ENCODE results near the gene CACNA2D3. TPM values are rescaled to one million over a fixed set of nuclear protein-coding genes. Genes with fewer than 3 reads are reported as not detected.
"Not testable (repeated sequence)": the region's sequence is repeated elsewhere in the genome, so short reads cannot be mapped to it uniquely, and the experiment has no call there.

The CACNA2D3 gene
- total RNA-seq, 1 donor from 2014 or later, result 0.17 TPM

- Histone ChIP-seq H3K27me3 (ENCODE audit: control insufficient read depth, insufficient read depth, low read length) (no peaks in the 10 kb centered on the region), H3K4me3 (ENCODE audit: low read depth, low read length) (no peak overlapping the region), H3K36me3 (ENCODE audit: control insufficient read depth, insufficient read depth, low read length) (no peaks in the 10 kb centered on the region)
- DNase-seq (ENCODE audit: low read depth), result no peak
- TF ChIP-seq CTCF (IDR thresholded peaks at IDR 0.05; ENCODE audit: insufficient read depth, low read length, poor library complexity, severe bottlenecking), result no peak
Measured at GRCh38 chr3:55107187-55107586, 984.8 kb downstream of the CACNA2D3 start.

GRCh38 chr3:55111906-55112305, 989.6 kb downstream of the CACNA2D3 start:
- not testable (repeated sequence) for DNase-seq (ENCODE audit: low read depth); H3K36me3 ChIP-seq (ENCODE audit: control insufficient read depth, insufficient read depth, low read length); H3K27me3 ChIP-seq (ENCODE audit: control insufficient read depth, insufficient read depth, low read length); H3K4me3 ChIP-seq (ENCODE audit: low read depth, low read length)

GRCh38 chr3:55118451-55118850, 996.1 kb downstream of the CACNA2D3 start:
- DNase-seq (ENCODE audit: low read depth), result no peak
- no peak for TF ChIP-seq CTCF (IDR thresholded peaks at IDR 0.05; ENCODE audit: insufficient read depth, low read length, poor library complexity, severe bottlenecking)
- Histone ChIP-seq H3K27me3 (ENCODE audit: control insufficient read depth, insufficient read depth, low read length) (no peaks in the 10 kb centered on the region), H3K4me3 (ENCODE audit: low read depth, low read length) (no peak overlapping the region), H3K36me3 (ENCODE audit: control insufficient read depth, insufficient read depth, low read length) (no peaks in the 10 kb centered on the region)

- H3K36me3 ChIP-seq (ENCODE audit: control insufficient read depth, insufficient read depth, low read length), result no peaks in the 10 kb centered on the region
- DNase-seq (ENCODE audit: low read depth), result no peak
- no peak overlapping the region for H3K4me3 ChIP-seq (ENCODE audit: low read depth, low read length)
- no peak for TF ChIP-seq CTCF (IDR thresholded peaks at IDR 0.05; ENCODE audit: insufficient read depth, low read length, poor library complexity, severe bottlenecking)
- no peaks in the 10 kb centered on the region for H3K27me3 ChIP-seq (ENCODE audit: control insufficient read depth, insufficient read depth, low read length)
Measured at GRCh38 chr3:55119268-55119667, 996.9 kb downstream of the CACNA2D3 start.

- no peak for TF ChIP-seq CTCF (IDR thresholded peaks at IDR 0.05; ENCODE audit: insufficient read depth, low read length, poor library complexity, severe bottlenecking)
- no peak for DNase-seq (ENCODE audit: low read depth)
- Histone ChIP-seq H3K27me3 (ENCODE audit: control insufficient read depth, insufficient read depth, low read length) (no peaks in the 10 kb centered on the region), H3K4me3 (ENCODE audit: low read depth, low read length) (no peak overlapping the region), H3K36me3 (ENCODE audit: control insufficient read depth, insufficient read depth, low read length) (no peaks in the 10 kb centered on the region)
Measured at GRCh38 chr3:55122312-55122711, 1000.0 kb downstream of the CACNA2D3 start.

Other genes with a start within 250 kb of the CACNA2D3 start
- gene ACTR8, start 240.4 kb upstream of the CACNA2D3 start, total RNA-seq, result 31.3 and 39.2 TPM in 2 replicates
- gene SELENOK, start 230.7 kb upstream of the CACNA2D3 start, total RNA-seq, result 58.4 and 67.5 TPM in 2 replicates